Endothelial cell (in vitro differentiated cells): ENCODE results near the gene TAP2. TPM values are rescaled to one million over a fixed set of nuclear protein-coding genes. Genes with fewer than 3 reads are reported as not detected.

Experiments
- DNase-seq: peaks from one replicate; pipeline ENCODE4 v3.0.0; 2021; ENCODE audit warnings: low spot score
- H3K27ac Mint-ChIP-seq: one replicate; pipeline ENCODE4 v1.8.0; 2021; ENCODE audit warnings: mixed read lengths, inconsistent platforms; ENCODE audit not compliant: unreplicated experiment
- H3K27me3 Mint-ChIP-seq: one replicate; pipeline ENCODE4 v1.8.0; 2021; ENCODE audit warnings: mild to moderate bottlenecking, moderate library complexity, mixed read lengths, inconsistent platforms; ENCODE audit not compliant: unreplicated experiment
- H3K36me3 Mint-ChIP-seq: one replicate; pipeline ENCODE4 v1.8.0; 2021; ENCODE audit warnings: mild to moderate bottlenecking, low read depth, mixed read lengths, inconsistent platforms; ENCODE audit not compliant: unreplicated experiment
- H3K4me1 Mint-ChIP-seq: one replicate; pipeline ENCODE4 v1.8.0; 2021; ENCODE audit warnings: mild to moderate bottlenecking, mixed read lengths, inconsistent platforms; ENCODE audit not compliant: unreplicated experiment
- H3K4me3 Mint-ChIP-seq: one replicate; pipeline ENCODE4 v1.8.0; 2021; ENCODE audit warnings: mild to moderate bottlenecking, mixed read lengths, inconsistent platforms; ENCODE audit not compliant: unreplicated experiment
- H3K9me3 Mint-ChIP-seq: one replicate; pipeline ENCODE4 v1.8.0; 2021; ENCODE audit warnings: mixed read lengths, inconsistent platforms; ENCODE audit not compliant: unreplicated experiment
- total RNA-seq: library from RNA; stranded (reverse); fragmentation: NEBNext Ultra II Directional; extraction: Animal tissue kit (Norgen Biotek cat#: 25700); gene quantifications from one replicate; pipeline ENCODE4 v1.2.1, GENCODE V29; 2021; ENCODE audit not compliant: unreplicated experiment
- TF ChIP-seq, protein P1 (sequence below): fragments of 200-600 bp; sonication (generic); IDR thresholded peaks from one replicate; pipeline ENCODE4 v1.5.0; 2021; ENCODE audit warnings: antibody characterized with exemption; ENCODE audit not compliant: unreplicated experiment

Gene TAP2
- total RNA-seq, 1 donor from 2014 or later: 9.2 TPM

- Mint-ChIP-seq H3K36me3 (no peaks in the 10 kb centered on the region), H3K27ac (no peak overlapping the region)
These were observed 22.1 kb upstream of the TAP2 start for GRCh38 chr6:32860674-32861073.

GRCh38 chr6:32858194-32858593, 19.7 kb upstream of the TAP2 start:
- DNase-seq: no peak
- TF ChIP-seq, protein P1, sequence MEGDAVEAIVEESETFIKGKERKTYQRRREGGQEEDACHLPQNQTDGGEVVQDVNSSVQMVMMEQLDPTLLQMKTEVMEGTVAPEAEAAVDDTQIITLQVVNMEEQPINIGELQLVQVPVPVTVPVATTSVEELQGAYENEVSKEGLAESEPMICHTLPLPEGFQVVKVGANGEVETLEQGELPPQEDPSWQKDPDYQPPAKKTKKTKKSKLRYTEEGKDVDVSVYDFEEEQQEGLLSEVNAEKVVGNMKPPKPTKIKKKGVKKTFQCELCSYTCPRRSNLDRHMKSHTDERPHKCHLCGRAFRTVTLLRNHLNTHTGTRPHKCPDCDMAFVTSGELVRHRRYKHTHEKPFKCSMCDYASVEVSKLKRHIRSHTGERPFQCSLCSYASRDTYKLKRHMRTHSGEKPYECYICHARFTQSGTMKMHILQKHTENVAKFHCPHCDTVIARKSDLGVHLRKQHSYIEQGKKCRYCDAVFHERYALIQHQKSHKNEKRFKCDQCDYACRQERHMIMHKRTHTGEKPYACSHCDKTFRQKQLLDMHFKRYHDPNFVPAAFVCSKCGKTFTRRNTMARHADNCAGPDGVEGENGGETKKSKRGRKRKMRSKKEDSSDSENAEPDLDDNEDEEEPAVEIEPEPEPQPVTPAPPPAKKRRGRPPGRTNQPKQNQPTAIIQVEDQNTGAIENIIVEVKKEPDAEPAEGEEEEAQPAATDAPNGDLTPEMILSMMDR: no peak
- peaks cover 9% of the 10 kb centered on the region for H3K27me3 Mint-ChIP-seq
- no peak overlapping the region for H3K27ac Mint-ChIP-seq
- H3K36me3 Mint-ChIP-seq: no peaks in the 10 kb centered on the region
- H3K4me3 Mint-ChIP-seq: peak overlapping the region; percentile 50
- peaks cover 7% of the 10 kb centered on the region for H3K4me1 Mint-ChIP-seq
- no peaks in the 10 kb centered on the region for H3K9me3 Mint-ChIP-seq

More at GRCh38 chr6:32860674-32861073, 22.1 kb upstream of the TAP2 start:
- H3K4me1 Mint-ChIP-seq: peaks cover 3% of the 10 kb centered on the region
- H3K9me3 Mint-ChIP-seq: no peaks in the 10 kb centered on the region
- H3K4me3 Mint-ChIP-seq: no peak overlapping the region
- H3K27me3 Mint-ChIP-seq: no peaks in the 10 kb centered on the region
- TF ChIP-seq, protein P1: no peak
- DNase-seq: no peak

- peaks cover 14% of the 10 kb centered on the region for H3K27me3 Mint-ChIP-seq
These were observed 18.8 kb upstream of the TAP2 start for GRCh38 chr6:32857156-32857891.

GRCh38 chr6:32855467-32856174, 17.1 kb upstream of the TAP2 start:
- TF ChIP-seq, protein P1: no peak
- Mint-ChIP-seq H3K9me3 (no peaks in the 10 kb centered on the region), H3K4me1 (peaks cover 10% of the 10 kb centered on the region), H3K4me3 (no peak overlapping the region), H3K27ac (no peak overlapping the region), H3K36me3 (peaks cover 4% of the 10 kb centered on the region), H3K27me3 (peaks cover 18% of the 10 kb centered on the region)
- no peak for DNase-seq

More at GRCh38 chr6:32857156-32857891, 18.8 kb upstream of the TAP2 start:
- Mint-ChIP-seq H3K36me3 (no peaks in the 10 kb centered on the region), H3K4me3 (no peak overlapping the region), H3K4me1 (peaks cover 10% of the 10 kb centered on the region), H3K27ac (no peak overlapping the region), H3K9me3 (no peaks in the 10 kb centered on the region)
- no peak for DNase-seq
- TF ChIP-seq, protein P1: no peak
